Mesodermal cell (in vitro differentiated cells): ENCODE measurements around the gene ARHGAP30. TPM values are rescaled to one million over a fixed set of nuclear protein-coding genes. Genes with fewer than 3 reads are reported as not detected.
"Not testable (repeated sequence)": the region's sequence is repeated elsewhere in the genome, so short reads cannot be mapped to it uniquely, and the experiment has no call there.

Experiments used
- H3K27ac ChIP-seq: 2 replicates; pipeline ENCODE4 v1.7.0; 2013; ENCODE audit warnings: mild to moderate bottlenecking, low read depth, low read length, moderate library complexity; ENCODE audit not compliant: severe bottlenecking
- H3K36me3 ChIP-seq: 2 replicates; pipeline ENCODE4 v1.7.1; 2013; ENCODE audit warnings: mild to moderate bottlenecking, low read length, moderate library complexity; ENCODE audit not compliant: control insufficient read depth, insufficient read depth
- H3K4me1 ChIP-seq: one replicate; pipeline ENCODE4 v1.7.1; 2013; ENCODE audit warnings: mild to moderate bottlenecking, low read length; ENCODE audit not compliant: insufficient read depth, control insufficient read depth, poor library complexity, severe bottlenecking
- H3K4me3 ChIP-seq: 2 replicates; pipeline ENCODE4 v1.7.0; 2013; ENCODE audit warnings: low read length, control low read depth, mild to moderate bottlenecking; ENCODE audit not compliant: insufficient read depth, poor library complexity, severe bottlenecking; ENCODE audit errors: extremely low read depth
- H3K9me3 ChIP-seq: 2 replicates; pipeline ENCODE4 v1.7.1; 2013; ENCODE audit warnings: mild to moderate bottlenecking, low read length, moderate library complexity; ENCODE audit not compliant: control insufficient read depth
- WGBS, 2 experiments: methylation state at CpG; one replicate each; pipeline ENCODE4 v1.1.5; 2013; ENCODE audit warnings: missing lambda C conversion rate in 2 of 2; ENCODE audit not compliant: insufficient coverage in 2 of 2; 5-methylcytosine and 5-hydroxymethylcytosine counted together
- polyA plus RNA-seq, 2 experiments: library from polyadenylated mRNA; stranded (reverse); fragments of 50-300 nt; gene quantifications; one replicate each; pipeline ENCODE4 v1.2.3, GENCODE V29; 2013

The ARHGAP30 gene, protein sequence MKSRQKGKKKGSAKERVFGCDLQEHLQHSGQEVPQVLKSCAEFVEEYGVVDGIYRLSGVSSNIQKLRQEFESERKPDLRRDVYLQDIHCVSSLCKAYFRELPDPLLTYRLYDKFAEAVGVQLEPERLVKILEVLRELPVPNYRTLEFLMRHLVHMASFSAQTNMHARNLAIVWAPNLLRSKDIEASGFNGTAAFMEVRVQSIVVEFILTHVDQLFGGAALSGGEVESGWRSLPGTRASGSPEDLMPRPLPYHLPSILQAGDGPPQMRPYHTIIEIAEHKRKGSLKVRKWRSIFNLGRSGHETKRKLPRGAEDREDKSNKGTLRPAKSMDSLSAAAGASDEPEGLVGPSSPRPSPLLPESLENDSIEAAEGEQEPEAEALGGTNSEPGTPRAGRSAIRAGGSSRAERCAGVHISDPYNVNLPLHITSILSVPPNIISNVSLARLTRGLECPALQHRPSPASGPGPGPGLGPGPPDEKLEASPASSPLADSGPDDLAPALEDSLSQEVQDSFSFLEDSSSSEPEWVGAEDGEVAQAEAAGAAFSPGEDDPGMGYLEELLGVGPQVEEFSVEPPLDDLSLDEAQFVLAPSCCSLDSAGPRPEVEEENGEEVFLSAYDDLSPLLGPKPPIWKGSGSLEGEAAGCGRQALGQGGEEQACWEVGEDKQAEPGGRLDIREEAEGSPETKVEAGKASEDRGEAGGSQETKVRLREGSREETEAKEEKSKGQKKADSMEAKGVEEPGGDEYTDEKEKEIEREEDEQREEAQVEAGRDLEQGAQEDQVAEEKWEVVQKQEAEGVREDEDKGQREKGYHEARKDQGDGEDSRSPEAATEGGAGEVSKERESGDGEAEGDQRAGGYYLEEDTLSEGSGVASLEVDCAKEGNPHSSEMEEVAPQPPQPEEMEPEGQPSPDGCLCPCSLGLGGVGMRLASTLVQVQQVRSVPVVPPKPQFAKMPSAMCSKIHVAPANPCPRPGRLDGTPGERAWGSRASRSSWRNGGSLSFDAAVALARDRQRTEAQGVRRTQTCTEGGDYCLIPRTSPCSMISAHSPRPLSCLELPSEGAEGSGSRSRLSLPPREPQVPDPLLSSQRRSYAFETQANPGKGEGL
- polyA plus RNA-seq (2013, experiment 1 of 2): 0.11 TPM
- 0.10 TPM for polyA plus RNA-seq (2013, experiment 2 of 2)

DNA sequence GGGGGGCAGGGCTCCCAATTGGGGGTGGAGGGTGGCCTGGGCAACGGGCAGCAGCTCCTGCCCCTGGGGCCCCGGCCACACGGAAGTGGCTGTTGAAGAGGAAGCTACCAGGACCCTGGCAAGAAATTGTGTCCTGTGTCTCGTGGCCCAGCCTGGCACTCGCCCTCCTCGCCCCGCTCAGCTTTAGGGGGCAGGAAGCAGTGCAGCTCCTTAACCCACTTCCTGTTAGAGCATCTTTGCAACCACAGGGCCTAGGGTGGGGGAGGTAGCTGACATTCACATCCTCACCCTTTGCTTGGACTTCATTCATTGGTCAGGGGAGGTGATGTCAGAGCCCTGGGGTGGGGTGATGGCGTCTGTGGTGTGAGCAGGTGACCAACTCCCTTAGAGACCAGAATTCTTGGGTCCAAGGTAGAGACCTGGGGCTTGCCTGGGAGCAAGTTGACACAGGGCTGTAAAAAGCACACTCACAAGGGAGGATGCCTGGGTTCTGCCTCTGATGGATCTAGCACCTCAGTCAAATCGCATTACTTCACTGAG is at the start of gene ARHGAP30:
Gene ARHGAP30 (minus strand): TSS at position 161 of the 540 bp plus-strand sequence. CDS start 267 bp downstream, outside the sequence.
- H3K4me1 ChIP-seq: no peaks in the 10 kb centered on the region
- H3K27ac ChIP-seq: no peak within 1 kb of the TSS
- H3K9me3 ChIP-seq: no peaks in the 10 kb centered on the region
- H3K36me3 ChIP-seq: no peaks in the 10 kb centered on the region
- WGBS, 2 experiments: 94 to 100% methylated on average over 7 of the region's 9 CpGs
- no peak within 1 kb of the TSS for H3K4me3 ChIP-seq

DNA sequence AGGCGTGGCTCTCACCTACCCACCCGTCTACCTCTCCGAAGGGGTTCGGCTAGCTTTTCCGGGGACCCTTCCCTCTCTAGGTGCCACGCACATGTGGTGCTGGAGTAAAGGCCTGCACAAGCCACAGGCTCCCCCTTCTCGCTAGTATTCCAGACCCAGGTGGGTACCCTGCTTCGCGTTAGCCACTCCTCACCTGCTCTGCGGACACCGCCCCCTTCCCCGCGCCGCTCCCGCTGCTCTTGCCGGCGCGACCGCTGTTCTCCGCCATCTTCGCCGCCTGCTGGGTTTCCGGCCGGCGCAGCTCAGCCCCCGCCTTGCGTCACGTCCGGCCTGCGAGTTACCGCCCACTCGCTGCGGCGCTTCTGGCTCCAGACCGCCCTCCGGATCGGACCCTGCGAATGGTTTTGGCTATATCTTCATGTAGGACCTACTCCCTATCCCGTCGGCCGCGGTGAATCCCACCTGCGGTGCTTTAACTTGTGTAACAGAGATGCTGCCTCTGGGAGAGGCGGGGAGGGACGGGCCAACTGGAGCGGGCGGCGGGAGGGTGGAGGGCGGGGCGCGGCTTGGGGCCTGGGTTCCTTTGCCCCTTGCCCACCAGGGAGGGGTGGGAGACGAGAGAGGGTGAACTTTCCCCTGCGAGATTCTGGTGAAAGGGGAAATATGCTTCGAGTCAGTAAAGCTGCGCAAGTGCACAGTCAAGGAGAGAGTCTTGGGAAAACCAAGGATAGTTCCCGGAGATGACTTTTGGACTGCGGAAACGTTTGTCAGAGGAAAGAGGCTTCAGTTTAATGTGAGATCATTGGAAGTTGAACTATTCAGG is 48.3 kb upstream of the ARHGAP30 start, which contains the start of the genes NIT1 and PFDN2:
Gene NIT1 (plus strand): TSS at position 347 of the 823 bp plus-strand sequence. CDS start 72 bp downstream, at position 419.
Gene PFDN2 (minus strand): TSS at position 279 of the 823 bp plus-strand sequence. CDS start 11 bp downstream, at position 268.
- peaks cover 22% of the 10 kb centered on the region for H3K4me1 ChIP-seq

DNA sequence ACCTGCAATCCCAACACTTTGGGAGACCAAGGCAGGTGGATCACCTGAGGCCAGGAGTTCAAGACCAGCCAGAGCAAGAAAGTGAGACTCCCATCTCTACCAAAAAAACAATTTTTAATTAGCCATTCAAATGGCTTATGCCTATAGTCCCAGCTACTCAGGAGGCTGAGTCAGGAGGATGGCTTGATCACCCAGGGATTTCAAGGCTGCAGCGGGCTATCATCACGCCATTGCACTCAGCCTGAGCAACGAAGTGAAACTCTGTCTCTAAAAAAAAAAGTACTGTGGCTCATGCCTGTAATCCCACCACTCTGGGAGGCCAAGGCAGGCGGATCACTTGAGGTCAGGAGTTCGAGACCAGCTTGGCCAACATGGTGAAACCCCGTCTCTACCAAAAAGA is 46.3 kb upstream of the ARHGAP30 start:
- peaks cover 22% of the 10 kb centered on the region for H3K4me1 ChIP-seq
- not testable (repeated sequence) for H3K27ac ChIP-seq, H3K4me3 ChIP-seq, H3K9me3 ChIP-seq
- peaks cover 48% of the 10 kb centered on the region for H3K36me3 ChIP-seq
- WGBS, 2 experiments: 95 to 97% methylated on average over 6 of the region's 6 CpGs

More for the DNA sequence above, 48.3 kb upstream of the ARHGAP30 start, which contains the start of the genes NIT1 and PFDN2:
- WGBS, 2 experiments: 0% methylated on average over 44 to 50 of the region's 58 CpGs
- H3K36me3 ChIP-seq: peaks cover 63% of the 10 kb centered on the region
- H3K9me3 ChIP-seq: no peaks in the 10 kb centered on the region
- H3K4me3 ChIP-seq: peak within 1 kb of the TSS; percentile 100
- H3K27ac ChIP-seq: peak within 1 kb of the TSS; percentile 93

- Histone ChIP-seq H3K27ac (no peak overlapping the region), H3K4me1 (peaks cover 22% of the 10 kb centered on the region), H3K9me3 (no peaks in the 10 kb centered on the region), H3K36me3 (peaks cover 41% of the 10 kb centered on the region), H3K4me3 (no peak overlapping the region)
- 96 to 98% methylated on average over 12 of the region's 12 CpGs for WGBS, 2 experiments
Measured at GRCh38 chr1:161115132-161115711, 45.5 kb upstream of the ARHGAP30 start.

DNA sequence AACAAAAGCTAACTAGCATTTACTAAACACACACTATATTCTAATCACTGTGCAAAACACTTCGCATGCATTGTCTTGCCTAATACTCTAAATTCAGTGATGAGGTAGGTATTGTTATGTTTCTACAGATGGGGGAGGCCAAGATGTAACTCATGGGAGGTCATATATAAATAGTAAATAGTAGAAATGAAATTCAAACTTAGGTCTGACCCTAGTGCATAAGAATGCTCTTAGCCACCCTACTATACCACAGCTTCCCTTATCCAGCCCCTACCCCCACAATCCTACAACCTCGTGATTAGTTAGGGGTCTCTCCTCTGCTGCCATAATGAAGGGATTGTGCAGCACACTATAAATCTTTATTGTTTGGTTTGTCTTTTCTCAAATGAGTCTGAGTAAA is 44.9 kb upstream of the ARHGAP30 start:
- no peaks in the 10 kb centered on the region for H3K9me3 ChIP-seq
- H3K4me3 ChIP-seq: no peak overlapping the region
- H3K27ac ChIP-seq: no peak overlapping the region
- H3K36me3 ChIP-seq: peaks cover 36% of the 10 kb centered on the region
- no CpG with 5 or more reads among the region's 2 CpGs for WGBS, 2 experiments
- peaks cover 17% of the 10 kb centered on the region for H3K4me1 ChIP-seq

DNA sequence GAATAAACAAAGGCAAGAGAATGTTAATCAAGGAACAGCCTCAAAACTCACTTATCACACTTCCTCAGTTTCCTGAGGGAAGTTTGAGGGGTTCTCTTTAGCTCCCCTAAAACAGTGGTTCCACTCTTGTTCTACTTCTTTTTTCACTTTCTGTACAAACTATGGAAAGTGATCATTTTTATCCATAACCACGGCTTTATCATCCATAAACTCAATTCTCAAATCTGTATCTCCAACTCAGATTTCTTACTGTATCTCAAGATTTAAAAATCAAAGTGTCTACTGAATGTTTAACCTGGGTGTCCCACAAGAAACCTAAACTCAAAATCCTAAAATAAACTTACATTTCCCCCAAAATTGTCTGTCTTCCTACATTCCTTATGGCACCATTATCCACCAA is 44.2 kb upstream of the ARHGAP30 start:
- WGBS, 2 experiments: 100% methylated on average over 1 of the region's 1 CpG
- Histone ChIP-seq H3K36me3 (peaks cover 35% of the 10 kb centered on the region), H3K27ac (no peak overlapping the region), H3K4me1 (peaks cover 10% of the 10 kb centered on the region), H3K4me3 (no peak overlapping the region), H3K9me3 (no peaks in the 10 kb centered on the region)

GRCh38 chr1:161111527-161111926 is 41.8 kb upstream of the ARHGAP30 start:
- 92 to 100% methylated on average over 2 of the region's 2 CpGs for WGBS, 2 experiments
- peaks cover 7% of the 10 kb centered on the region for H3K4me1 ChIP-seq
- no peak overlapping the region for H3K4me3 ChIP-seq
- H3K36me3 ChIP-seq: peaks cover 41% of the 10 kb centered on the region
- no peaks in the 10 kb centered on the region for H3K9me3 ChIP-seq
- no peak overlapping the region for H3K27ac ChIP-seq

DNA sequence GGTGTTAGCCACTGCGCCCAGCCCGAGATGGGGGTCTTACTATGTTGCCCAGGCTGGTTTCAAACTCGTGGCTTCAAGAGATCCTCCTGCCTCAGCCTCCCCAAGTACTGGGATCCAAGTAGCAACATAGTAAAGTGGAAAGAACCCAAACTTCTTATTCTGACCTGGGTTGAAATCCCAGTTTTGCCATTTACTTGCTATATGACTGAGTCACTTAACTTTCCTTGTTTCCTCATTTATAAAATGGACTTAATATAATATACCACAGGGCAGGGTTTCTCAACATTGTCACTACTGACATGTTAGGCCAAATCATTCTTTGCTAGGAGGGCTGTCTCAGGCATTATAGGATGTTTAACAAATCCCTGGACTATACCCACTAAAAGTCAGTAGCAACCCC is 41.4 kb upstream of the ARHGAP30 start:
- H3K27ac ChIP-seq: no peak overlapping the region
- 96 to 100% methylated on average over 3 of the region's 3 CpGs for WGBS, 2 experiments
- no peaks in the 10 kb centered on the region for H3K9me3 ChIP-seq
- peaks cover 7% of the 10 kb centered on the region for H3K4me1 ChIP-seq
- no peak overlapping the region for H3K4me3 ChIP-seq
- H3K36me3 ChIP-seq: peaks cover 40% of the 10 kb centered on the region

GRCh38 chr1:161106431-161106830 is 36.7 kb upstream of the ARHGAP30 start:
- no peaks in the 10 kb centered on the region for H3K4me1 ChIP-seq
- peaks cover 43% of the 10 kb centered on the region for H3K36me3 ChIP-seq
- WGBS, 2 experiments: 93 to 100% methylated on average over 1 of the region's 1 CpG

More at GRCh38 chr1:161106431-161106830, 36.7 kb upstream of the ARHGAP30 start:
- no peak overlapping the region for H3K27ac ChIP-seq
- no peaks in the 10 kb centered on the region for H3K9me3 ChIP-seq
- no peak overlapping the region for H3K4me3 ChIP-seq
